ENCODE results near the gene MST1R.
A peak's percentile ranks its signal among the peaks of the same experiment; 100 is the strongest.
"Not testable (repeated sequence)": the region's sequence is repeated elsewhere in the genome, so short reads cannot be mapped to it uniquely, and the experiment has no call there.

Gene MST1R

DNA sequence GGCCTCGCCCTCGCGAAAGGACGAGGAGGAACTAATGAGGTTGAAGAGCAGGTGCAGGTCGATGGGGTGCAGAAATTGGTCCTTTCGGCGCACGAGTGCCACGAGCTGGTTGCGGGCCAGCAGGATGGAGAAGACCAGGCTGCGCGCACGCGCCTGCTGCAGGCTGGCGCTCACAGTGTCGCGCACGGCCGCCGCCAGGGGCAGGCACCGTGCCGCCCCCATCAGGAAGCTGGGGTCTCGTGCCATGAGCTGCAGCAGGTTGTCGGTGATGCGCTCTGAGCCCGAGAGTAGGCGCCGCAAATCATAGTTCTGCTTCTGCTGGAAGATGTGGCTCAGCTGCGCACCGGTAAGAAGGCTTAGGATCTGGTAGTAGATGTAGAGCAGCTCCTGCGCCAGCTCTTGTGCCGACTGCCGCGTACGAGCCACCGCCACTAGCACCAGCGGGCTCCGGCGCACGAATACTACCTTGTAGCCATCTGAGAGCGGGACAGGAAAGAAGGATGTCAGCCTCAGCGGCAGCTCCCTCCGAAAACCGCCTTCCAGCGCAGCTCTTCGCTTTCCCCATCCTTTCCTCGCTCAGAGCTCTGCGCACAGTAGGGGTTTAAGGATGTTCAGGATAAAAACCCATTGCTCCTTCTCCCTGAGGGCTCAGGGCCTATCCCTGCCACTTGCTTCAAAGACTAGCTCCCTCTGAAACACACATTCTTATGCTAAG, 6.9 kb upstream of the MST1R start:
- no peak for DNase-seq

DNA sequence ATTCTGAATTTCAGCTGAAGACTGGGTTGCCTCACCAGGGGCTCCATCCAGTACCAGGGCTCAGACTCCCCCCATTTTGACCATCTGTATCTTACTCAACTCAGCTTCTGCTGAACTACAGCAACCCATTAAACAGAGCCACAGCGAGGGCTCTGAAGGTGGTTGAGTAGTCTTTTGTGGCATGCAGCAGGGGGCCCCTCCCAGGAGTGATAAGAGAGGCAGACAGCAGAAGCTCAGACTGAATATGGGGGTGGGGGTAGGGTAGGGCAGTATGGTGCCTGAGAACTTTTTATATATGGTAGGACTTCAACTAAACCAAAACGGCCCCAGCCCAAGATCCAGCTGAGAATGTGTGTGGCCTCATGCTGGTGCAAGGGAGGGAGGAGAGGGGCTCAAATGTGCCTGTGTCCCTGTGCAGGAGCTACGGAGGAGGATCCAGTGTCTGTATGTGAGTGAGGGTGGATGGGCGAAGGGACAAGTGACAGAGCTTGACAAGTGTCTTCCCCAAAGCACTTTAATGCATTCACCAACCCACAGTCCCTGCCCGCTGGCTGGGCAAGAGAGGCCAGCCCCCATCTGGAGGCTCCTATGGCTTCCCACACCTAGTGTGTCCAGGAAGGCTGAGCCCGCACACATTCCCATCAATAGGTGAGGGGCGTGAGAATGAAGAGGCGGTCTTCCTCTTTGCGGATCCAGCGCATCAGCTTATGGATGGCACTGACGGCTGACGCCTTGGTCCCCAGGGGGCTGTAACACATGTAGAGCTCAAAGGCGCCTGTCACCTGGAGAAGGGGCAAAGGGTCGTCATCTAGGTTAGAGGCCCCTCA, 4.9 kb upstream of the MST1R start:
- no peak for DNase-seq

DNA sequence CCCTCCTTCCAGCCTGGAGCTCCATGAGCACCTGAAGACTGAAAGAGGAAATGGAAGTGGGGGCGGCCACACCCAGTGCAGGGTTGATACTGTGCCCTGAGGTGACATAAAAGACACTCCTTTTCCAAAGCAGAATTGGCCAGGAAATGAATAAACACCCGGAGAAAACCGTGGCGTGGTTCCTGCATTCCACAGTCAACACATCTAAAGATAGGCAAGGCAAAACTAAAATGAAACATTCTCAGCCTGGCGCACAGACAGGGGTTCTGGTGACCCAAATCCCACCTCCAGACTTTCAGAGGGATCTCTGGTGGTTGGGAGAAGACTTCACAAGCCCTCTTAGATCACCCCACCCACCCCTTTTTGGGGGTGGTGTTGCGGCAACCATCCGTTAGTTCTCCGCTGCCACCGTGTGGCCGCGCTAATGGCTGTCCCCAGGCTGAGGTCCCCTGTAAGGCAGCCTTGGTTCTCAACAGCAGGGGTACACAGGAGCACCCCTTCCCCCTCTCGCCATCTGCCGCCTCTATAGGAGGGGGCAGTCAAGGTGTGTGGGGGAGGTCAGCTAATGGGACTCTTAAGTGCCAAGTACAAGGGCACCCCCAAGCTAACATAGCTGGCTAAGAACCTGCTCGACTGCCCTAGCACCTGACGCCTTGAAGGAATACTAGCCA, 2.5 kb upstream of the MST1R start:
- no peak for DNase-seq

DNA sequence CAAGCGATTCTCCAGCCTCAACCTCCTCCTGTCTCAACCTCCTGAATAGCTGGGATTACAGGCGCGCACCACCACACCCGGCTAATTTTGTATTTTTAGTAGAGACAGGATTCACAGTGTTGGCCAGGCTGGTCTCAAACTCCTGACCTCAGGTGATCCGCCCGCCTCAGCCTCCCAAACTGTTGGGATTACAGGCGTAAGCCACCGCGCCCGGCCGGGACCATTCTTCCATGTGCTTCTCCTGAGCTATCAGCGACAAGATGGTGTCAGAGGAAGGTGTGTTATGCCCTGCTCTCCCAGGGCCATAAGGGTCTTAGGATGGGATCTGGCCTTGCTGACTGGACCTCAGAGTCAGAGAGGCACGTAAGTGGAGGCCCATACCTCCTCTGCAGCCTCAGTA, 775 bp upstream of the MST1R start:
- not testable (repeated sequence) for DNase-seq

DNA sequence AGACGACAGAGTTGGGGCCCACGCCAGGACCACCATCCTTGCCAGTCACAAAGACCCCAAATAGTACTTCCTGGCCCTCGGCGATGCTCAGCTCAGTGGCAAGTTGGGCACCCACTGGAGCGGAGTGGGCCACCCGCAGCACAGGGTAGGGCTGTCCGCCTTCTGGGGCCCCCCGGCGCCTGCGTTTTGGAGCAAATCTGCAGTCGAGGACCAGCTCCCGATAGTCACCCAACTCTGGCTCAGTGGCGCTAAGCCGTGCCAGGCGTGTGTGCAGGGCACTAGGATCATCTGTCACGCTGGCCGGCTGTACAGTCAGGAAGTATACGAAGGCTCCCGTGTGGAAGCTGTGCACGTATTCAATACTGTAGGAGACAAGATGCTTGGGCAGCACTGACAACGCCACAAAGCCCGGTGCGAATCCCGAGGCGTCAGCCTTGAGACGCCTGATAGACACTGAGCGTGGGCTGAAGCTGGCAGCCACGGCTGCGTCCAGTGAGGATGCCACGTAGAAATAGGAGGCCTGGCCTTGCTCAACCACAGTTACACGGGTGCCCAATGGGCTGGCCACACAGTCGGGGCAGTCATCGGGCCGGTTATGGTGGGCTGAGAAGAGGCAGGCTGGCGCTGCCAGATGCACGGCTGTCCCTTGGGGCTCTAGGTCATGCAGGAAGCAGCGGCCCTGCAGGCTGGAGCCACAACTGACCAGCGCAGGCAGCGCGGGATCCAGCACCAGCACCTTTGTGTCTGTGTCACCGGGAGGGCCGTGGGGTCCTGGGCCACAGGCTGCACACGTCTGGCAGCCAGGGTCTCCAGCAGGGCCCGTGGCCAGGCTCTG, 945 bp downstream of the MST1R start:
- no peak for DNase-seq

DNA sequence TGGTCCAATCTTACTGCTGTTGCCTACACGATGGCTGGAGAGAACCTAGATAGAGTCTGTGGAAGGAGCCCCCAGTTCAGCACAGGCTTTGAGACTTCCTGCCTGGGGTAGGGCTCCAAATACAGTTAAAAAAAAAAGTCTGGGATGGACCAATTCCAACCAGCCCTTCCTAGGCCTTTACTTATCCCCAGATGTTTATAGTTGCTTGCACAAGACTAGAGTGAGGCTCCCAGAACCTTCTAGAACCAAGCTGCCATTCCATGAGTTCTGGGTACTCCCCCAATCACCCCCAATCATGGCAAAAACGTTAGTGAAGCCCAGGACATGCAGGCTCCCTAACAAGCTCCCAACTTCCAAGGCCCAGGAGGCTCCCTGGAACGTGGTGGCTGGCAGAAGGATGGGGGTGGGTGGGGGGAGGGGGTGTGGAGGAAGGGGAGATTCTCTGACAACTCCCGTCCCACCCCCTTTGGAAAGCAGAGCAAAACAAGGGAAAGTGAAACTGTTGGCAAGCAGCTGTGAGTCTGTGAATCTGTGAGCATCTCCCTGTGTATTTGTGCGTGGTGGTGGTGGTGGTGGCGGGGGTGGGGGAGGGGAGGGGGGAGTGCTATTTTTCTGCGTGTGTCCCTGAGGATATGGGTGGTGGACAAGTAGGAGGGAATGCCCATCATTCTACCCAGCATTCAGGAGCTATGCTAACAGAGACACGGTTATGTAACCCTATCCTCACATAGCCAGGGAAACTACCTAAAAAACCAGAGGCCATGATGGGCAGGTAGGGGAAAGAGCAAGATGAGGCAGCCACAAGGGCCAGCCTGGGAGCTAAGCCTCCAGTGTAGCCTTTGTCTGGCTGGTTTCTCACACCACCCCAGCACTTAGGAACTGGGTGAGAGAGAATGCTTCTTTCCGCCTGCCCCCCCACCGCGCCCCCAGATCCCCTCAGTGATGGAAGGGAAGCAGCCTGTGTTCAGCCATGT, 2.0 kb downstream of the MST1R start:
- DNase-seq: no peak

DNA sequence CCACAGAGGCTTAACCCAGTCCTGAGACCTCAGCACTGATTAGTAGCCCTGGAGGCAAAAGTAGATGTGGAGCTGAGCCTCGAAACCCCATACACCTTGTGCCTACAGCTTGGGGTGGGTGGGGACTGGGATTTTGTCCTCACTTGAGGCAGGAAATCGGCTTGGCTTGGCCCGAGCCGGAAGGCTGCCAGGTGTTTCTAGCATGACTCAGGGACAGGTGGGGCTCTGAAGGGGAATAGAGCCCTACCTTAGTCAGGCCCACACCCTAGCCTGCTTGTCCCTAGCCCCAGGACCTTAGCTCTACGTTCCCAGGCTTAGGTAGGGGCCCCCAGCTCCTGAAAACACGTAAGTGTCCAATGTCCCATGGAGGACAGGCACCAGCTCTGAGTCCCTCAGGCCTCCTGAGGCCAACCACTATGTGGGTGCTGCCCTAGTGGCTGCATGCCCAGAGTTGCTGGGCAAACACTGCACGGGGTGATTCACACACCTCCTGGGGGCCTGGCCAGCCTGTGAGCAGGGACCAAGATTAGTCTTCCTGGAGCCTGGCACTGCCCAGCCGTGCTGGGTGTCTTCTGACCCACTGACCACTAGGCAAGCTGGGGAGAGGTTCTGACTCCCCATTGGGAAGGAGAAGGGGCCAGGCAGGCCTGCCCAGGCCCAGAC, 3.1 kb downstream of the MST1R start:
- no peak for DNase-seq

DNA sequence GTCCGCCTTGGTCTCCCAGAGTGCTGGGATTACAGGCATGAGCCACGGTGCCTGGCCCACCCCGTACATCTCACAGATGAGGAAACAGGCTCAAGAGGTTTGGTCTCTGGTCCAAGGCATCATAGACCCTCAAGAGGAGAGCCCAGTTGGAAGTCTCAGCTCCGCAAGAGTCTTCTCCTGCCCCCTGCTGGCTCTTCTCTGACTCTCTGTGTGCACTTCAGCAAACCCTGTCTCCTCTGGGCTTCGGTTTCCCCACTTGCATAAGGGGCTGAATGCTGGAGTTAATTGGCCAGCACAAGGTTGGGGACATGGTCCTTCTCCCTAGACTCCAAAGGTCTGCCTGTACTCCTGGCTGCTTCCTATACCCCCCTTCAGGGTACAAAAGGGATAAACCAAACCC, 3.9 kb downstream of the MST1R start:
- DNase-seq: peak; percentile 4

DNA sequence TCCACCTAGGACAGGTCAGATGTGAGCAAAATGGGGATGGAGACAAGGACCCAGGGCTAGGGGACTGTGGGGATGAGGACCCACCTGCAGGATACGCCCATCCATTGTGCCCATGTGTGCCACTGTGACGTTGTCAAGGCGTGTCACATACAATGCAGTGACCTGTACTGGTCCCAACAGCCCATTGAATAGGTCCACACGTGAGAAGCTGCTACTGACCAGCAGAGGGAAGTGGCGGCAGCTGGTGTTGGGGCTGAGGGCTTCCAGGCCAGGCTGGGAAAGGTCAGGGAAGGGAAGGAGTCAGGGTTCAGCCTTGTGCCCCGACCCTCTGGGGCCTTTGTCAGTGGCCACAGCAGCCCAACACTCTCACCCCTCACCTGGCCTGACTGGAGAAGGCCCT, 4.7 kb downstream of the MST1R start:
- DNase-seq: no peak

DNA sequence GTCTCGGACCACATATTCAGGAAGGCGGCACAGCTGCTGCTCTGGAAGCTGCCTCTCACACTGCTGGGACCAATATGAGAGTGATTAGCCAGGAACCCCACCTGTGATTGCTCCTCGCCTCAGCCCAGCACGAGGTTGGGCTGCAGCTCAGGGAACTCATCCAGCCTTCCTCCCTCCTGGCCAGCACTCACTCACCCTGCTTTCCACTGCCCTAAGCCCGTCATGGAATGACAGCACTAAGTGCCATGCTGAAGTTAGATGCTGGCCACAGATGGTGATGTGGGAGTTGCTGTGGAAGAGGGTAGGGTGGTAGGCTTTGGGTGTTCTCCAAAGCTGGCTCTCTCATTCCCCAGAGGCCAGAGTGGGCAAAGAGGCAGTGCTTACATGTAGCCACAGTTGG, 7.3 kb downstream of the MST1R start:
- DNase-seq: no peak

DNA sequence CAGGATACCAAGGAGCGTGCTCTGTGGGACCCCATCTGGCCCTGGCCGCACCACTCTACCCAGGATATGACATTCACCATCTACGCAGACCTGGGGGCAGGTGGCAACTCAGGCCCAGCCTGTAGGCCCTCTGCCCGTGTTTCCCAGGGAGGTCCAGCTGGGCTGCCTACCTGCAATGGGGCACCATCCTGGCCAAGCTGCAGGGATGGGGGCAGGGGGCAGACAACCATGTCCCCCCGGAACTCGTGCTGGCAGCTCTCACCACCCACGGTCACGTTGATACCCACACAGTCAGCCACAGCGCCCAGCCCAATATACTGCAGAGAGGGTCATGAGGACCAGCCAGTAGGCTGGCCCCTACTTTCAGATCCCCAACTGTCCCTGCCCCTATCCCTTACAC, 7.9 kb downstream of the MST1R start:
- DNase-seq: no peak

DNA sequence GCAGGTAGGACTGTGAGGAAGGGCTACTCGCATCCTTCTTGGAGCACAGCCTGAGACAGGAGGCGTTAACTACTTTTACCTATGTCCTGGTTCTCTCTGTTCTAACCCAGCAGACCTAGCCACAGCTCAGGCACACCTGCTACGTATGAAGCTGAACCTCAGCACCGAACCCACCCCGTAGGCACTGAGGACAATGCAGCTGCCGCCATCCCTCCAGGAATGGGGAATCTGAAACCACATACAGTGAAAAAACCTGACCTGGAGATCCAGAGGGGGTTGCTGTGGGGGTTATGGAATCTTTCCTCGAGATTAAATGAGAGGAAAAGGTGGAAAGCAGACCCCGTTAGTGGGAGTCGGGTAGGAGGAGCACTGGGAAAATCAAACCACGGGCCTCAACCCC, 14.4 kb downstream of the MST1R start:
- no peak for DNase-seq

DNA sequence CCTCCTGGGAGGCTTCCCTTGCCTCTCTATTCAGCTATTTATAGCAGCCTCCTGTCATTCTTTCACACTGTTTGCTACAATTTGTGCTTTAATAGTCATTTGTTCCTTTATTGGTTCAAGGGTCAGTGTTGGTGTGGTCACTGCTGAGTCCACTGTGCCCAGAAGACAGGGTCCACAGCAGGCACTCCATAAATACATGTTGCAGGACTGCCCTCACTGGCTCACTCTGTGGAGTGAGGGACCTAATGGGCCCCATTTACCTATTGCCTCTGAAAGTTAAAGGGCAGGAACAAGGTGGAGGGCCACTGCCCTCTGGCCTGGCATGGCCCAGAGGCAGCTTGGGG, 16.8 kb downstream of the MST1R start:
- DNase-seq: no peak

DNA sequence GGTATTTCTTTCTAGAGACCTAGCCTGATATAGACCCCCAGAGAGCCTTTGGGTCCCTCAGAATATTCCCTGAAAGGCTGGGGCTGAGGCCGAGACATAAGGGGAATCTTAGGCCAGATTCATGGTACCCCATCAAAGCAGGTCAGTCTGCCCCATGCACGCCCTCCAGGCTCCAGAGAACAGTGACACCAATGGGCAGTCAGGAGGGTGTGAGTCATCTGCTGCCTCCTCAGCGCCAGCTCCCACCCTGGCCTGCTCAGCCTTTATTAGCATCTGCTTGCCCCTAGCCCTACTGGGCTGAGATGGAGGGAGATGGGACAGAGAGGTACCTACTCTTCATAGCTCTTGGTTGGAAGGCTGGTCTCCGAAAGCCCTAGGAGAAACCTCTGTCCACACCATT, 19.7 kb downstream of the MST1R start:
- DNase-seq: no peak

DNA sequence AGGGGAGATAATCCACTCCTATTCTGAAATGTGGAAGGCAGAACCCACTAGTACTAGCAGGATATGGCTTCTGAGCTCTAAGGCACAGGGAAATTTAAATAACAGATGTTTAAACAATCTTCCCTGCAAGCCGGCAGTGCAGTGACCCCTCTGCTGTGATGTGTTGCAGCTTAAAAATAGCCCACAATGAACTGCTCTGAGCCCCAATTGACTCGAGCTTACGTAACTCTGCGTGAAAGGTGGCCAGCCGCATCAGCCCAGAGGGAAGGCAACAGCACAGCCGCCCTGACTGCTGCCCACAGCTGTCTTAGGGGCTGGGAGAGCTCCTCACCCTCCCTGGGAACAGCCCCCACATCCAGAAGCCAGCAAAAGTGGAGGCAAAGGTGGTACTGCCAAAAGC, 21.5 kb downstream of the MST1R start:
- DNase-seq: no peak

DNA sequence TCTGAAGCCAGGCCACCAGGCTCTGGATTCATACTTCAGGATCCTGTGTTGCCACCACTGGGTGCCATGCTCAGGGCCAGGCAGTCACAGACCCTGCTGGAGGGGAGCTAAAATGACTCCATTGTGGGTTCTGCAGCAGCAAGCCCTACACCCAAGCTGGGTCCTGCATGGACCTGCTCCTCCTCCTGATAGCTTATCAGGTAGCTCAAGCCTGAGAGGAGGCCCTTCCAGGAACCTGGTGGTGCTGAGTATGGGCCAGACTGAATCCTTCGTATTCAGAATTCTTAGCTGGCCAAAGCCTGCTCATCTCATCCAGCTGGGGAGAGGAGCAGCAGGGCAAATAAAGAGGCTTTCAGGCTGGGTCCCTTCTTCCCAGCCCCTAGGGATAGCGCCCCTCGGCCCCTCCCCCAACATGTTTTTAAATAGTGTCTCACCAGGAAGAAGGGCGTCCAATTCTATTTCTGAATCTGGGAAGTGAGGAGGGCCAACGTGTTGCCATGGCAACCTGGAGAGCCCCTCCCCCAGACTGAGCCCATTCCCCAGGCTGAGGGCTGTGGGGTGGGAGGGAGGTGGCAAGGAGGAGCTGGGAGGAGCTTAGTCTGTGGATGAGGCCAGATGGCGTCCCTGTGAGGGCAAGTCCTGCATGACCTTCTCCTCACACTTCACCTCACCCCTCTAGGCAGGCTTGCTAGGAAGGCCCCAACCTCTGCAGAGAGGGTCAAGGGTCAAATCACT, 22.9 kb downstream of the MST1R start:
- DNase-seq: peak; percentile 58

DNA sequence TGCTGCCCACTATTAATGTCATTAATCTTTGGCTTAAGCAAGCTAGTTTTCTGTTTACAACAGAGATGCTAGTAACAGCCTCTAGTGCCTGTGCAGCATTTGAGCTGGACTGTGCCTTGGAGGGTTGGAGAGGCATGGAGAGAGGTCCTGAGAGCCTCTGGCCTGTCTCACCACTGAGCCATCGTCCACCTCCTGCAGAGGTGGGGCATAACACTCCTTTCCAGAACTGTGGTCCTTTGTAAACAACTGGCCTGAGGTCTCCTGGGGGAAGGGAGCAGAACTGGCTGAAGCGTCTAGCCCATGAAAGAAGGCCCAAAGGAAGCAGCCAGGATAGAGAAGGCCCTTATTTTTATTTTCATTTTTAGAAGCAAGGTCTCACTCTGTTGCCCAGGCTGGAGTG, 24.0 kb downstream of the MST1R start:
- no peak for DNase-seq

DNA sequence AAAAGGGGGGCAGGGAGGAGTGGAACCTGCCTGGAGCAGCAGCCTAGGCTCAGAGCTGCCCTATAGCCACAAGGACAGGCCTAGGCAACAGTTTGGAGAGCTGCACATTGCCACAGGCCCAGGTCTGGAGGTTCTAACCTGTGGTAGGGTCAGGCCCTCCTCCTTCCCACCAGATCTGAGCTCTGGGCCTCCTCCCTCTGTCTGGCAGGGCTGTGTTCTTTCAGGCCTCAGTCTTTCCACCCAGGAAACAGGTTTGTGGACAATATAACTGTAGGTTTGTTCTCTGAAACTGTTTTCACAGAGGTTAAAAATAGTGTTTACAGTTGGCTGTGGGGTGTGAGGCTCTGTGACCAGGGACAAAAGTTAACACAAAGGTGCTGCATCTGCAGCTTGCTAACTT, 25.0 kb downstream of the MST1R start:
- no peak for DNase-seq

DNA sequence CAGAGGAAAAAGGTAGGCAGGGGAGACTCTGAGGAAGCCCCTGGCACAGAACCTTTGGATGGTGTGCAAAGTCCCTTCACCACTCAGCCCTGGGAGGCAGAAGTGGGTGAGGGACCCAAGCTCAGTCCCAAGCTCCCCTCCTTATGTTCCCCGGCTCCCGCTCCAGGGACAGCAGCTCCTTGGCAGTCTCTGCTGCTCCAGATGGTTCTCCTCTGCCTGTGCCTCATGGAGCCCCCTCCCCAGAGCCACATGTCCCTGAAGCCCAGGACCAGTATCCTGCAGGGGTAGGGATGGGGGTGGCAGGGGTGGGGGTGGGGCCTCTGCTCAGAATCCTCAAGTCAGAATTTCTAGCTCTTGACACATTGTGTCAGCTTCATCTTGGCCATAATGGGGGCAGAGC, 26.0 kb downstream of the MST1R start:
- DNase-seq: peak; percentile 45

DNA sequence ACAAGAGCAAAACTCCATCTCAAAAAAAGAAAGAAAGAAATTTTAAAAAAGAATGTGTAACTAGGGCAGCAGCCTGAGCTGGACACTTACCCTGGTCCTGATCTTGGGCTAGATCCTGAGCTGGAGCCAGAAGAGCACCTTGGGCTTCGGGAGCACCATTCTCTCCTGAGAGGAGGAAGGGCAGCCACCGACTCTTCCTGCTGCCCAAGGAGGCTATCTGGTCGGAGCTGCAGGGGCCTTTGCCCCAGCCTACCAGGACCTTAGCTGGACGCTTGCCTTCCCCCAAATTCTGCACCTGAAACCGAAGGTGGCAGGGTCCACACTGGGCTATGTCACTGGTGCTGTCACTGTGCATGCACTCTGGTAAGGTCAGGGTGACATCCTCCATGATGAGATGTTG, 27.1 kb downstream of the MST1R start:
- no peak for DNase-seq

DNA sequence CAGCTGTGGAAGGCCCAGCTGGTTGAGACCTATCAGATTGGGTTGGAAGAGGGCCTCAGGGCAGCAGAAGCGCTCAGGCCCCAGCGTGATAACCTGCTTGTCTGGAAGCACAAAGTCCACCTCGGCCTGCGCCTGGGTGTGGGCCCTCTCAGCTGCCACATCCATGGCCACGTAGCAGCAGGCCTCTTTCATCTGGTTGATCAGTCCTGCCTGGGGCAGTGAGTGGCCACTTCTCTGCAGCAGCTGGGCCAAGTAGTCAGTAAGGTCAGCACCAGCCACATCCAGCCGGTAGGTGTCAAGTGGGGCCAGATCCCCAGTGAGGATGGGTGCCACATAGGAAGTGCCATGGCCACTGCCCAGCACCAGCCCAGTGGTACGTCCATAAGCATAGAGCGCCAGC, 30.1 kb downstream of the MST1R start:
- no peak for DNase-seq
